Kidney (tissue), 14 donors: Measurements from ENCODE around the gene DGKI. TPM values are rescaled to one million over a fixed set of nuclear protein-coding genes. Genes with fewer than 3 reads are reported as not detected.
A peak's percentile ranks its signal among the peaks of the same experiment; 100 is the strongest.

Experiments used
- DNase-seq, 5 donors: peaks; one replicate each; pipeline ENCODE4 v3.0.0-alpha.2; 2013 to 2020
- FAIRE-seq: peaks from 2 replicates; lab custom pipeline; 2012; peaks lifted over from hg19 to GRCh38; lab: Jason Lieb, UNC
- H3K27ac ChIP-seq, 2 donors: one replicate each; pipeline ENCODE4 v1.7.0; 2013; ENCODE audit warnings: low read depth in 2 of 2, low read length in 2 of 2, inconsistent platforms in 1 of 2
- H3K27me3 ChIP-seq: one replicate; pipeline ENCODE4 v1.7.1; 2013; ENCODE audit warnings: low read length, inconsistent platforms; ENCODE audit not compliant: control insufficient read depth, insufficient read depth
- H3K36me3 ChIP-seq, 3 donors: one replicate each; pipeline versions ENCODE4 v1.7.0 to v1.7.1; 2013; ENCODE audit warnings: low read length in 3 of 3, control low read depth in 1 of 3, inconsistent platforms in 1 of 3; ENCODE audit not compliant: insufficient read depth in 3 of 3, control insufficient read depth in 2 of 3
- H3K4me1 ChIP-seq, 3 donors: one replicate each; pipeline versions ENCODE4 v1.7.0 to v1.7.1; 2013; ENCODE audit warnings: low read length in 3 of 3, inconsistent platforms in 1 of 3, low read depth in 1 of 3; ENCODE audit not compliant: control insufficient read depth in 2 of 3, insufficient read depth in 2 of 3
- H3K4me3 ChIP-seq, 3 donors: one replicate each; pipeline versions ENCODE4 v1.7.0 to v1.8.1; 2013; ENCODE audit warnings: low read length in 3 of 3, control low read depth in 1 of 3, inconsistent platforms in 1 of 3
- H3K9ac ChIP-seq, 3 donors: one replicate each; pipeline versions ENCODE4 v1.7.0 to v1.7.1; 2013; ENCODE audit warnings: low read length in 3 of 3, control low read depth in 1 of 3, inconsistent platforms in 1 of 3
- H3K9me3 ChIP-seq, 3 donors: one replicate each; pipeline versions ENCODE4 v1.7.0 to v1.7.1; 2013; ENCODE audit warnings: low read length in 3 of 3, control low read depth in 1 of 3, inconsistent platforms in 1 of 3; ENCODE audit not compliant: control insufficient read depth in 2 of 3, insufficient read depth in 1 of 3
- CTCF ChIP-seq: IDR thresholded peaks from 3 replicates; pipeline ENCODE4 v1.5.1; 2012; ENCODE audit warnings: mild to moderate bottlenecking, moderate library complexity, borderline replicate concordance; ENCODE audit not compliant: insufficient read depth; ENCODE audit errors: extremely low read depth
- intact Hi-C: fragments of 100-400 bp; cut with DNase I; formaldehyde crosslinking; loops from one replicate; pipeline ENCODE4 v1.11.1; 2022
- polyA plus RNA-seq: library from polyadenylated mRNA; stranded (reverse); fragments of 350-450 nt; fragmentation: Illumina TruSeq; extraction: RNeasy Lipid Tissue Mini Kit (QIAGEN cat#74804); gene quantifications from one replicate; pipeline ENCODE4 v1.2.3, GENCODE V29; 2014; ENCODE audit warnings: low read depth, low replicate concordance; ENCODE audit not compliant: insufficient read depth
- total RNA-seq: library from RNA; stranded (reverse); fragmentation: NEBNext Ultra II Directional; extraction: Animal tissue kit (Norgen Biotek cat#: 25700); gene quantifications from one replicate; pipeline ENCODE4 v1.2.1, GENCODE V29; 2021
- donor health status: control.
- donor health status: control.
- donor health status: control.
- donor health status: control.
- donor health status: control.
- donor health status: DM: yes; HTN: yes; CAD: no.
- donor health status: Normal renal cell carcinoma (clear cell type).

The DGKI gene
- total and polyA plus RNA-seq, 2 donors from 2014 or later = 1.3 to 2.5 TPM

GRCh38 chr7:137578541-137578940 is 268.2 kb downstream of the DGKI start:
- no peaks in the 10 kb centered on the region for H3K36me3 ChIP-seq
- H3K27me3 ChIP-seq = no peaks in the 10 kb centered on the region
- intact Hi-C loops = no loop called here
- no peaks in the 10 kb centered on the region for H3K4me1 ChIP-seq
- DNase-seq (no peak), FAIRE-seq (no peak)
- no peaks in the 10 kb centered on the region for H3K9me3 ChIP-seq
- H3K4me3 ChIP-seq = no peak overlapping the region
- no peak overlapping the region for H3K27ac ChIP-seq
- TF ChIP-seq CTCF = no peak
- no peak overlapping the region for H3K9ac ChIP-seq

- no peaks in the 10 kb centered on the region for H3K4me1 ChIP-seq
- H3K27me3 ChIP-seq = no peaks in the 10 kb centered on the region
- no peak overlapping the region for H3K4me3 ChIP-seq
- no peak overlapping the region for H3K9ac ChIP-seq
- no peak overlapping the region for H3K27ac ChIP-seq
- no peaks in the 10 kb centered on the region for H3K36me3 ChIP-seq
- H3K9me3 ChIP-seq = no peaks in the 10 kb centered on the region
- TF ChIP-seq CTCF = no peak
- FAIRE-seq = no peak
- intact Hi-C loops = no loop called here
- peak in 2 of 5 donors; percentile 21 to 59 for DNase-seq
Measured at GRCh38 chr7:137577184-137577583, 269.6 kb downstream of the DGKI start.

- no peaks in the 10 kb centered on the region for H3K9me3 ChIP-seq
- intact Hi-C loops = no loop called here
- DNase-seq = no peak
- TF ChIP-seq CTCF = no peak
- no peak for FAIRE-seq
- no peaks in the 10 kb centered on the region for H3K36me3 ChIP-seq
- no peaks in the 10 kb centered on the region for H3K27me3 ChIP-seq
- no peak overlapping the region for H3K27ac ChIP-seq
- no peak overlapping the region for H3K9ac ChIP-seq
- H3K4me1 ChIP-seq = no peaks in the 10 kb centered on the region
- no peak overlapping the region for H3K4me3 ChIP-seq
Measured at GRCh38 chr7:137576481-137576880, 270.3 kb downstream of the DGKI start.

- intact Hi-C loops = no loop called here
- TF ChIP-seq CTCF = no peak
- Histone ChIP-seq H3K4me1 (no peaks in the 10 kb centered on the region), H3K36me3 (no peaks in the 10 kb centered on the region), H3K4me3 (no peak overlapping the region), H3K27ac (no peak overlapping the region), H3K9me3 (no peaks in the 10 kb centered on the region), H3K9ac (no peak overlapping the region), H3K27me3 (no peaks in the 10 kb centered on the region)
- FAIRE-seq = no peak
- no peak for DNase-seq
Measured at GRCh38 chr7:137574812-137575211, 272.0 kb downstream of the DGKI start.
